HAP-1 (cell line): ENCODE results near the gene MECR.
A peak's percentile ranks its signal among the peaks of the same experiment; 100 is the strongest.

ENCODE experiments used
- DNase-seq, 2 experiments: peaks; one replicate each; pipeline ENCODE4 v3.0.0-alpha.2; 2016 to 2020; ENCODE audit warnings: low spot score in 2 of 2
- H3K27me3 ChIP-seq: fragments of 250-450 bp; sonication (Bioruptor Pico); 2 replicates; pipeline ENCODE4 v1.5.1; 2020; ENCODE audit warnings: low read depth, mild to moderate bottlenecking, moderate library complexity
- H3K36me3 ChIP-seq: fragments of 250-450 bp; sonication (Bioruptor Pico); replicated peaks from 2 replicates; pipeline ENCODE4 v1.5.1; 2020; ENCODE audit warnings: mild to moderate bottlenecking
- H3K4me1 ChIP-seq: fragments of 250-450 bp; sonication (Bioruptor Pico); 2 replicates; pipeline ENCODE4 v1.5.1; 2020; ENCODE audit warnings: mild to moderate bottlenecking
- H3K4me3 ChIP-seq: fragments of 250-450 bp; sonication (Bioruptor Pico); 2 replicates; pipeline ENCODE4 v1.5.1; 2020; ENCODE audit warnings: mild to moderate bottlenecking, moderate library complexity
- H3K9me3 ChIP-seq: fragments of 250-450 bp; sonication (Bioruptor Pico); 2 replicates; pipeline ENCODE4 v1.5.1; 2020; ENCODE audit warnings: mild to moderate bottlenecking, moderate library complexity
- in situ Hi-C: fragments of 300-500 bp; cut with MboI; formaldehyde crosslinking; loops from 3 replicates; pipeline ENCODE4 v1.14.3; 2020; ENCODE audit warnings: low sequenced_read_pairs, inconsistent platforms, mixed read lengths

Gene MECR

GRCh38 chr1:29230553-29231378 lies at the start of gene MECR:
MECR (minus strand) TSS chr1:29230934; CDS start chr1:29230906, 28 bp downstream.
- H3K27me3 ChIP-seq, result no peaks in the 10 kb centered on the region
- no peaks in the 10 kb centered on the region for H3K9me3 ChIP-seq
- H3K36me3 ChIP-seq, result no peaks in the 10 kb centered on the region
- peaks cover 5% of the 10 kb centered on the region for H3K4me1 ChIP-seq
- DNase-seq, result peak; percentile 83 to 96
- H3K4me3 ChIP-seq, result peak within 1 kb of the TSS; percentile 89
- in situ Hi-C loops, result loop anchor here (10.0 to 25.0 kb wide), 2 partner anchors 1154 to 1682 kb away; partner anchors contain the start of gene SDC3

DNA sequence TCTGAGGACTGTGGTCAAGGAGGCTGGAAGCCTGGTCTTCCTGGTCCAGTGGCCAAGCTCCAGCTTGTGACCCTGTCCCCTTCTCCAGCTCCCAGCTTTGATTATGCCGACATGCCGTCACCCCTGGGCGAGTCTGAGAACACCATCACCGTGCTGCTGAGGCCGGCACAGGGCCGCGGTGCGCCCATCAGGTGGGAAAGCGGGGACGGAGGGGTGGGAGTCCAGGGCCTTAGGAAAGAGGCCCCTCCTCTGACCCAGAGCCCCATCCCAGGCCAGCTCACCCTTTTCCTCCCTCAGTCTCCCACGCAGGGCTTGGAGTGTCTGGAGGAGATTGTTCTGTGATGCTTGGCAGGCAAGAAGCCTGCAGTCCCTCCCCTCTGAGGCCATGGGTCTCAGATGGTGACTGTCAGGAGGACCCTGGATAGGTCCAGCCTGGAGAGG lies 49.2 kb upstream of the MECR start:
- Histone ChIP-seq H3K27me3 (no peaks in the 10 kb centered on the region), H3K9me3 (no peaks in the 10 kb centered on the region), H3K4me3 (no peak overlapping the region), H3K4me1 (peaks cover 5% of the 10 kb centered on the region), H3K36me3 (peaks cover 46% of the 10 kb centered on the region)
- DNase-seq, result no peak
- in situ Hi-C loops, result no loop called here

DNA sequence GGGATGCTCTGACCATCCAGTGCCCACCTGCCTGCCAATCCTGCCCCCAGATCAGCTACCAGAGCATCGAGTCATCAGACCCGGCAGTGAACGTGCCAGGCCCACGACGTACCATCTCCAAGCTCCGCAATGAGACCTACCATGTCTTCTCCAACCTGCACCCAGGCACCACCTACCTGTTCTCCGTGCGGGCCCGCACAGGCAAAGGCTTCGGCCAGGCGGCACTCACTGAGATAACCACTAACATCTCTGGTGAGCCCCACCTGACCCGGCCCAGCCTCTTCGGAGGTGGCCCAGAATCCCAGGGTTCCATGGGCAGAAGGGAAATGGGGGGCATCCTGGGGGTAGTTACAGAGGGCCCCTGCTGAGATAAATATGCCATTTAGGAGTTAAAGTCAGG lies 48.7 kb upstream of the MECR start:
- in situ Hi-C loops, result no loop called here
- no peak for DNase-seq

GRCh38 chr1:29278124-29278523 lies 47.4 kb upstream of the MECR start:
- no peak for DNase-seq
- Histone ChIP-seq H3K4me3 (no peak overlapping the region), H3K36me3 (peaks cover 41% of the 10 kb centered on the region), H3K9me3 (no peaks in the 10 kb centered on the region), H3K4me1 (peaks cover 5% of the 10 kb centered on the region), H3K27me3 (no peaks in the 10 kb centered on the region)
- in situ Hi-C loops, result no loop called here

More for the DNA sequence above, 48.7 kb upstream of the MECR start:
- H3K27me3 ChIP-seq, result no peaks in the 10 kb centered on the region
- no peaks in the 10 kb centered on the region for H3K9me3 ChIP-seq
- H3K36me3 ChIP-seq, result peaks cover 46% of the 10 kb centered on the region
- H3K4me1 ChIP-seq, result peaks cover 5% of the 10 kb centered on the region
- no peak overlapping the region for H3K4me3 ChIP-seq

DNA sequence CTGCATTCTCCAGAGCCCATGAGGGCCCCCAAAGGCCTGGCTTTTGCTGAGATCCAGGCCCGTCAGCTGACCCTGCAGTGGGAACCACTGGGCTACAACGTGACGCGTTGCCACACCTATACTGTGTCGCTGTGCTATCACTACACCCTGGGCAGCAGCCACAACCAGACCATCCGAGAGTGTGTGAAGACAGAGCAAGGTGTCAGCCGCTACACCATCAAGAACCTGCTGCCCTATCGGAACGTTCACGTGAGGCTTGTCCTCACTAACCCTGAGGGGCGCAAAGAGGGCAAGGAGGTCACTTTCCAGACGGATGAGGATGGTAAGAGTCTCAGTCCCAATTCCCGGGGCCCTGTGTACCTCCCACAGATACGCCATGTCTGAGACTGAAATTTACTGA lies 44.7 kb upstream of the MECR start:
- H3K9me3 ChIP-seq, result no peaks in the 10 kb centered on the region
- no peak for DNase-seq
- H3K4me3 ChIP-seq, result no peak overlapping the region
- no peaks in the 10 kb centered on the region for H3K27me3 ChIP-seq
- H3K4me1 ChIP-seq, result peaks cover 11% of the 10 kb centered on the region
- in situ Hi-C loops, result no loop called here
- peaks cover 26% of the 10 kb centered on the region for H3K36me3 ChIP-seq

GRCh38 chr1:29272147-29272907 lies 41.6 kb upstream of the MECR start:
- Histone ChIP-seq H3K27me3 (no peaks in the 10 kb centered on the region), H3K4me1 (peaks cover 11% of the 10 kb centered on the region), H3K4me3 (no peak overlapping the region), H3K9me3 (no peaks in the 10 kb centered on the region), H3K36me3 (peaks cover 22% of the 10 kb centered on the region)
- in situ Hi-C loops, result no loop called here
- no peak for DNase-seq

DNA sequence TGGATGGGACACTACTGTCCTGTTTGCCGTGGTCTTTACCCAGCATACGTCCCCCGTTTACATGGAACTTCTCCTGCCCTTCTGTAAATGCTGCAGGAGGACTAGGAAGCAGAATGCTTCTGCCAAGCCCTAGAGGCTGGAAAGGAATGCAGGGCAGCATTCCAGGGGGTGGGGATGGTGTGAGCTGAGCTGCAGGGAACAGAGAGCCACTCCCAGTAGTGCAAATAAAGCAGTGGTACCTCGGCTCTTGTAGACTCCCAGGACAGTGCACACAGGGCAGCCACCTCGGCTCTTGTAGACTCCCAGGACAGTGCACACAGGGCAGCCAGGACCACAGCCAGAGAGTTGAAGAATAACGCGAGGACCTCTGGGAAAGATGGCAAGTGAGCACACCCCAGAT lies 41.0 kb upstream of the MECR start:
- peak; percentile 65 to 80 for DNase-seq
- no peak overlapping the region for H3K4me3 ChIP-seq
- no peaks in the 10 kb centered on the region for H3K27me3 ChIP-seq
- no peaks in the 10 kb centered on the region for H3K9me3 ChIP-seq
- H3K4me1 ChIP-seq, result peaks cover 11% of the 10 kb centered on the region
- in situ Hi-C loops, result no loop called here
- peaks cover 20% of the 10 kb centered on the region for H3K36me3 ChIP-seq

DNA sequence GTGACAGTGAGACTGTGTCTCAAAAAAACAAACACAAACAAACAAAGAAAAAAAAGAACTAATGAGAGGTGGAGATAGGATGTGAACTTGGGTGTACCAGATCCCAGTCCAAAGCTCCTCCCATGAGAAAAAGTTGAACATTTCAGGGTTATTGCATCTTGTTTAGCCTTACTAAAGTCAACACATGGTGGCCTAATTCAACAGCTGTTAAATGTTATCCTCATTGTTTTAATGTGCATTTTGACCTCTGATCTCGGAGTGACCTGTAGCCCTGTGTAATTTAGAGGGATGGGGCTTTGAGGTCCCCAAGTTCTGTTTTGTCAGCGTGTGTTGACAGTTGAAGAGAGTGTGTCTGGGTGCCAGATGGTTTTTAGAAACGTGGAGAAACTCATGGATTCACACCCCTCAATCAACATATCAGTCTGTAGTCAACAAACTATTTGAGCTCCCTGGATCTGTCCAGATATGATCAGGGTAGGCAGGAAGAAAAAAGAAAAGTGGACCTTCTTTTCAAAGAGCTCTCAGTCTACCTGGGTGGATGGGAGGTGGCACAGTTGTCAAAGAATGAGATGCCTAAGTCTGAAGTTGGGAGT lies 40.3 kb upstream of the MECR start:
- in situ Hi-C loops, result no loop called here
- DNase-seq, result no peak
- no peaks in the 10 kb centered on the region for H3K9me3 ChIP-seq

GRCh38 chr1:29269382-29269781 lies 38.6 kb upstream of the MECR start:
- Histone ChIP-seq H3K9me3 (no peaks in the 10 kb centered on the region), H3K27me3 (no peaks in the 10 kb centered on the region), H3K4me3 (no peak overlapping the region), H3K4me1 (peaks cover 15% of the 10 kb centered on the region), H3K36me3 (peaks cover 11% of the 10 kb centered on the region)
- in situ Hi-C loops, result no loop called here
- no peak for DNase-seq

More for the DNA sequence above, 40.3 kb upstream of the MECR start:
- H3K4me3 ChIP-seq, result no peak overlapping the region
- H3K27me3 ChIP-seq, result no peaks in the 10 kb centered on the region
- peaks cover 11% of the 10 kb centered on the region for H3K4me1 ChIP-seq
- H3K36me3 ChIP-seq, result peaks cover 13% of the 10 kb centered on the region

GRCh38 chr1:29267321-29268070 lies 36.8 kb upstream of the MECR start:
- in situ Hi-C loops, result no loop called here
- DNase-seq, result no peak
- H3K4me1 ChIP-seq, result peaks cover 15% of the 10 kb centered on the region
- H3K36me3 ChIP-seq, result peaks cover 12% of the 10 kb centered on the region
- H3K9me3 ChIP-seq, result no peaks in the 10 kb centered on the region; the same call in 1 of the 2 replicates
- H3K4me3 ChIP-seq, result no peak overlapping the region
- H3K27me3 ChIP-seq, result no peaks in the 10 kb centered on the region

GRCh38 chr1:29266912-29267311 lies 36.2 kb upstream of the MECR start:
- in situ Hi-C loops, result no loop called here

DNA sequence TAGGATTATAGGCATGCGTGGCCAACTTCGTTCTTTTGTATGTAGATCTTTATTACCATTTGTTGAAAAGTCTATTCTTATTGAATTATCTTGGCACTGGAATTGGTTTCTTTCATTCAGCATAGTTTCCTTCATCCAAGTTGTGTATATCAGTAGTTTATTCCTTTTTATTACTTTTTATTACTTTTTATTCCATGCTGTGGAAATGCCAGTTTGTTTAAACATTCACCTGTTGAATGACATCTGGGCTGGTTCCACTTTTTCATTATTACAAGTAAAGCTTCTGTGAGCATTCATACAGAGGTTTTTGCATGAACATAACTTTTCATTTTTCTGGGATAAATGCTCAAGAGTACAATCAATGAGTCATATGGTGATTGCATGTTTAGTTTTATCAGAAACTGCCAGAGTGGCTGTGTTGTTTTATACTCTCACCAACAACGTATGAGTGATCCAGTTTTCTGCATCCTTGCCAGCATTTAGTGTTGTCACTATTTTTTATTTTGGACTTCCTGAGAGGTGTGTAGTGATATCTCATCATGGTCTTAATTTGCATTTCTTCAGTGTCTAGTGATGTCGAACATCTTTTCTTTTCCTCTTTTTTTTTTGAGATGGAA lies 34.1 kb upstream of the MECR start:
- Histone ChIP-seq H3K4me1 (0 out of 2 replicates have a peak, but pooled peaks cover 4% of the 10 kb centered on the region), H3K36me3 (peaks cover 16% of the 10 kb centered on the region), H3K9me3 (no peaks in the 10 kb centered on the region; the same call in 1 of the 2 replicates), H3K27me3 (no peaks in the 10 kb centered on the region), H3K4me3 (no peak overlapping the region)
- no peak for DNase-seq
- in situ Hi-C loops, result no loop called here

More at GRCh38 chr1:29266912-29267311, 36.2 kb upstream of the MECR start:
- H3K36me3 ChIP-seq, result peaks cover 16% of the 10 kb centered on the region
- H3K4me3 ChIP-seq, result no peak overlapping the region
- peaks cover 13% of the 10 kb centered on the region for H3K4me1 ChIP-seq
- no peaks in the 10 kb centered on the region for H3K27me3 ChIP-seq
- DNase-seq, result no peak
- H3K9me3 ChIP-seq, result no peaks in the 10 kb centered on the region; the same call in 1 of the 2 replicates

DNA sequence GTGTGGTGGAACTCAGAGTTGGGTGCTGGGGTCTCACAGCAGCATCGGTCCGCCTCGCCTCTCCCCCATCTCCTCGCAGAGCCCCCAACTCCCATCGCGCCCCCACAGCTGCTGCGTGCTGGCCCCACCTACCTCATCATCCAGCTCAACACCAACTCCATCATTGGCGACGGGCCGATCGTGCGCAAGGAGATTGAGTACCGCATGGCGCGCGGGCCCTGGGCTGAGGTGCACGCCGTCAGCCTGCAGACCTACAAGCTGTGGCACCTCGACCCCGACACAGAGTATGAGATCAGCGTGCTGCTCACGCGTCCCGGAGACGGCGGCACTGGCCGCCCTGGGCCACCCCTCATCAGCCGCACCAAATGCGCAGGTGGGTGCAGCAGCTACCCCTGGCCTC lies 29.8 kb upstream of the MECR start:
- H3K4me3 ChIP-seq, result no peak overlapping the region
- no peak for DNase-seq

More for the DNA sequence above, 29.8 kb upstream of the MECR start:
- H3K9me3 ChIP-seq, result no peaks in the 10 kb centered on the region; the same call in 1 of the 2 replicates
- no peaks in the 10 kb centered on the region for H3K27me3 ChIP-seq
- H3K4me1 ChIP-seq, result peaks cover 16% of the 10 kb centered on the region
- peaks cover 23% of the 10 kb centered on the region for H3K36me3 ChIP-seq
- in situ Hi-C loops, result no loop called here
